ENCODE results near the gene CDC37L1.

CDC37L1 gene

DNA sequence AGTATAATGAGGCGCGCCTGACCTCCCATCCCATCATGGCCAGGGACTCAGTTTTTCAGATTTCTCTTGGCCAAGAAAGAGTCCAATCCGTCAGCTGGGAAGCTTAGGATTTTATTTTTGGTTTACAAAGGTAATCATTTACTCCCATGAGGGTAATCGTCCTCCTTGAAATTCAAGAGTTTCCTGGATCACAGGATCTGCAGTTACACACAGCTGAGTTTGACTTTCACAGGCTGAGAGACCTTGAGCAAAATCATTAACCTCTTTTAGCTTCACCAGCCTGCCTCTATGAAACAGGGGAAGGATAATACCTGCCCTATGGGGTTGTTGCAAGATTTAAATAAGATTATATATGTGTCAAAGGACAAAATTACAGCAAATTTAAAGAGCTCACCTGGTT, 77.1 kb downstream of the CDC37L1 start:
- no peak for ATAC-seq

Measured in activated CD4-positive, CD25-positive, alpha-beta regulatory T cell treated with anti-CD3 and anti-CD28 coated beads, Interleukin-2, amount 50 U/mL, for 24 hours (primary cell).